Spleen (tissue), 7 donors: ENCODE data around the gene SERBP1.

ENCODE experiments used
- POLR2A ChIP-seq, 3 donors: fragments of 450-650 bp; IDR thresholded peaks; one replicate each; pipeline ENCODE4 v1.5.1; 2017; ENCODE audit warnings: antibody characterized with exemption in 3 of 3, mild to moderate bottlenecking in 1 of 3
- TF ChIP-seq, protein P1 (sequence below), 11 experiments: fragments of 200-600 bp in 7 of 11; fragments of 450-650 bp in 4 of 11; sonication (generic) in 4 of 11; IDR thresholded peaks in 8 of 11; conservative IDR thresholded peaks in 3 of 11; 1 replicate in 7 of 11; 2 replicates in 4 of 11; pipeline versions ENCODE4 v1.4.0 to v1.8.0; 2016 to 2021; ENCODE audit warnings: antibody characterized with exemption in 11 of 11, inconsistent platforms in 4 of 11, mild to moderate bottlenecking in 1 of 11
- donor health status: DM: no; HTN: no; CAD: no; lungs with moderate emphysema.
- donor health status: DM: no; HTN: no; CAD: no.
- donor health status: DM: no; HTN: no; CAD: no.

GRCh38 chr1:67372136-67372535 is 58.1 kb downstream of the SERBP1 start:
- TF ChIP-seq, protein P1, sequence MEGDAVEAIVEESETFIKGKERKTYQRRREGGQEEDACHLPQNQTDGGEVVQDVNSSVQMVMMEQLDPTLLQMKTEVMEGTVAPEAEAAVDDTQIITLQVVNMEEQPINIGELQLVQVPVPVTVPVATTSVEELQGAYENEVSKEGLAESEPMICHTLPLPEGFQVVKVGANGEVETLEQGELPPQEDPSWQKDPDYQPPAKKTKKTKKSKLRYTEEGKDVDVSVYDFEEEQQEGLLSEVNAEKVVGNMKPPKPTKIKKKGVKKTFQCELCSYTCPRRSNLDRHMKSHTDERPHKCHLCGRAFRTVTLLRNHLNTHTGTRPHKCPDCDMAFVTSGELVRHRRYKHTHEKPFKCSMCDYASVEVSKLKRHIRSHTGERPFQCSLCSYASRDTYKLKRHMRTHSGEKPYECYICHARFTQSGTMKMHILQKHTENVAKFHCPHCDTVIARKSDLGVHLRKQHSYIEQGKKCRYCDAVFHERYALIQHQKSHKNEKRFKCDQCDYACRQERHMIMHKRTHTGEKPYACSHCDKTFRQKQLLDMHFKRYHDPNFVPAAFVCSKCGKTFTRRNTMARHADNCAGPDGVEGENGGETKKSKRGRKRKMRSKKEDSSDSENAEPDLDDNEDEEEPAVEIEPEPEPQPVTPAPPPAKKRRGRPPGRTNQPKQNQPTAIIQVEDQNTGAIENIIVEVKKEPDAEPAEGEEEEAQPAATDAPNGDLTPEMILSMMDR (IDR thresholded peaks at IDR 0.05 in 8 of 11, conservative IDR thresholded peaks at IDR 0.05 in 3 of 11), result no peak
- no peak for TF ChIP-seq POLR2A (IDR thresholded peaks at IDR 0.05)
